Measurements from ENCODE around the gene CD2AP.
A peak's percentile ranks its signal among the peaks of the same experiment; 100 is the strongest.
"Not testable (repeated sequence)": the region's sequence is repeated elsewhere in the genome, so short reads cannot be mapped to it uniquely, and the experiment has no call there.

CD2AP gene

DNA sequence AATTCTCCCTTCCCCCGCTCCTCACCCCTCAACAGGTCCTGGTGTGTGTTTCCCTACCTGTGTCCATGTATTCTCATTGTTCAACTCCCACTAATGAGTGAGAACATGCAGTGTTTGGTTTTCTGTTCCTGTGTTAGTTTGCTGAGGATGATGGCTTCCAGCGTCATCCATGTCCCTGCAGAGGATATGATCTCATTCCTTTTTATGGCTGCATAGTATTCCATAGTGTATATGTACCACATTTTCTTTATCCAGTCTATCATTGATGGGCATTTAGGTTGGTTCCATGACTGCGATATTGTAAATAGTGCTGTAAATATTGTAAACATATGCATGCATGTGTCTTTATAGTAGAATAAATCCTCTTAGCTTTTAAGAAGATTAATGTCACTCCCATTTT is 89.0 kb downstream of the CD2AP start:
- DNase-seq (ENCODE audit: low spot score) = not testable (repeated sequence)

DNA sequence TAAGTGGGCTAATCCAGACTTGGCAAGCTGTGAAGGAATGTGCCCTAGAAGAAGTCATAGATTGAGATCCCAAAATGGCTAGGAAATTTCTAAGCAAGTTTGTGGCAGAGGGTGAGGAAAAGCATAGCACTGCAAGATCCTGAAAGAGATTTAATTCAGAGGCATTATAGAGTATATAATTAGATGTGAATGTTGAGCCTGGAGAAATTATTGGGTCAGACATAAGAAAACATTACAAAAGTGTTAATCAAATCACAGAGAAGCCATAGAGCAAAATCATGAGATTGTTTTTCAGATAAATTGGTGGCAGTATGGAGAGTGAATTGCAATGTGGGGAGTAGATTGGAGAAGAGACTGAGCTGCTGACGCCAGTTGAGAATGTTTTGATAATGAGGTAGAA is 90.0 kb downstream of the CD2AP start:
- DNase-seq (ENCODE audit: low spot score) = no peak

- no peak for DNase-seq (ENCODE audit: low spot score)
Observed at GRCh38 chr6:47571488-47571887, 93.9 kb downstream of the CD2AP start.

GRCh38 chr6:47573109-47573508 is 95.5 kb downstream of the CD2AP start:
- no peak for DNase-seq (ENCODE audit: low spot score)

DNA sequence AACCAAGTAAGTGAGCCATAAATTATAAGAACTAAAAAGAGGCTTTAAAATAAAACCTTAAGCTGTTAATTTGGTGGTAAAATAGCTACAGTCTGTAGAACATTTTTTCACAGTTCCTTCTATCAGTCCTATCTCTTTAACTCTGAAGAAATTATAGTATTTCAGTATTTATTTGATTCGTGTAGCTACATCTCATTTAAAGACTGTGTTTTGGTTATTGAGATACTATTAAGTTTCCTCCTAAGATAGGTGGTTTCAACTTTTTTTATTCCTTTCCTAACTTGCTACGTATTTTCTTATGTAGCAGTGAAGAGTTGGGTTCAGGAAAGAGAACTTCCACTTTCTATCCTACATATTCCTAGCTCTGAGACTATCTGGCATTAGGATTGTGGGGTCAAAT is 97.2 kb downstream of the CD2AP start:
- DNase-seq (ENCODE audit: low spot score) = no peak

DNA sequence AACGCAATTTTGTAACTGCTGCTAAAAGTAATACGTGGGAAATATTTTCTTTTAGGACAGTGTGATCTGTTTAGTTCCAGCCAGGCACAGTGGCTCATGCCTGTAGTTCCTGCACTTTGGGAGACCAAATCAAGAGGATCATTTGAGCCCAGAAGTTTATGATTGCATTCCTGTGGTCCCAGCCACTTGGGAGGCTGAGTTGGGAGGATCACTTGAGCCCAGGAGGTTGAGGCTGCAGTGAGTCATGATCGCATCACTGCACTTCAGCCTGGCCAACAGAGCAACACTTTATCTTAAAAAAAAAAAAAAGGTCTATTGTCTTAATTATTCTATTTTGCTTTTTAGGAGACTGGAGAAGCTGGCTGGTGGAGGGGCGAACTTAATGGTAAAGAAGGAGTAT is 101.5 kb downstream of the CD2AP start:
- no peak for DNase-seq (ENCODE audit: low spot score)

- no peak for DNase-seq (ENCODE audit: low spot score)
Observed at GRCh38 chr6:47581591-47581990, 104.0 kb downstream of the CD2AP start.

- no peak for DNase-seq (ENCODE audit: low spot score)
Observed at GRCh38 chr6:47587493-47587892, 109.9 kb downstream of the CD2AP start.

DNA sequence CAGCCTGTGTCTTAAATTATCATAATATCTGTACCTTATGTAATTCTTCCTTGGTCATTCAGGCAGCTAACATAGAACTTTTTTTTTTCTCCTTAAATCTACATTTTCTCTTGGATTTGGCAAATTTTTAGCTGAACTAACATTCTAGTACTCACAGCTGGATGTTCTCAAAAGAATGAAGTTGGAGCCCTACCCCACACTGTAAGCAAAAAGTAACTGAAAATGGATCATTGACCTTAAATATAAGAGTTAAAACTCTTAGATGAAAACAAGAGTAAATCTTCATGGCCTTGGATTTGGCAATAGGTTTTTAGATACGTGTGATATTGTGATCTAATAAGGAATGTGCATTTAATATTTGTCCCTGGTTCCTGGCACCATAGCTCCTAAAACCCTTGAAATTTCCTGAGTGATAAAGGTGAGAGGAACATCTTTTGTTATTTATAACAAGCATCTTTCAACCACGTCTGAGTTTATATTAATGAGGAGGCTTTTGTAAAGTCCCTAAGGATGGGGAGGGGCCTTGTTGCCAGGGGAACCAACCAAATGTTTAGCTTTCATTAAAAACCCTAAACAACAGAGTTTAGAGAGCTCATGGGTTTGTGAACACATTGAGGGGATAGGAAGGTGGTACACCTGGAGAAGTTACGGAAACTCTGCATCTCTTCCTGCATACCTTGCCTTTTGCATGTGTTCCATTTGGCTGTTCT is 114.7 kb downstream of the CD2AP start:
- DNase-seq (ENCODE audit: low spot score) = no peak

DNA sequence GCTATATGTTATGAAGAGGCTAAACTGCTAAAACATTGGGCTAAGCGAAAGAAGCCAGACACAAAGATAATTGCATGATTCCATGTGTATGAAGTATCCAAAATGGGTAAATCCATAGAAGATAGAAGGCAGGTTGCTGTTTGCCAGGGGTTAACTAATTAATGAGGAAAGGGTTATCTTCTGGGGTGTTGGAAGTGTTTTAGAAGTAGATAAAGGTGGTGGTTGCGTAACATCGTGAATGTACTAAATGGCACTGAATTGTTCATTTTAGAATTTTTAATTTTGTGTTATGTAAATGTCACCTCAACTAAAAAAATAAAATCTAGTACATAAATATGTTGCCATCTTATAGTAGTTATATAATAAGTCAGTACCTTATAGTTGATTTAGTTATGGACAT is 116.4 kb downstream of the CD2AP start:
- DNase-seq (ENCODE audit: low spot score) = no peak

- DNase-seq (ENCODE audit: low spot score) = no peak
Observed at GRCh38 chr6:47595785-47596184, 118.2 kb downstream of the CD2AP start.

- no peak for DNase-seq (ENCODE audit: low spot score)
Observed at GRCh38 chr6:47598367-47598766, 120.8 kb downstream of the CD2AP start.

DNA sequence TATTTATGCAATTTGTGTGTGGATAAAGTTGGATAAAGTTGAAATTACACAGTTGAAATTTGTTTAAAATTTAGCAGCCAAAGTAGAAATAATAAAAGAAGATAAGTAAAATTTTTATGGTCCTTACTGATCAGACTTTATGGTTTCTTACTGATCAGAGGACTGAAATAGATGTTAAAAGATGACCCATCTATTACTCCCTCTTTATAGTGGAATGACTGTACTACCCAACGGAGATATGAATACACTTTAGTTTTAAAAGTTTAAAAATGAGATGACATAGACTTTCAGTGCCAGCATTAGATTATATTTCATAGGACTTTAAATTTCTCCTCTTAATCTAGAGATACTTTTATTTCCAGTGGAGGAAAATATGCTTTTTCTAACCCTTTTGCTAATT is 121.9 kb downstream of the CD2AP start:
- no peak for DNase-seq (ENCODE audit: low spot score)

GRCh38 chr6:47603227-47603626 is 125.6 kb downstream of the CD2AP start:
- DNase-seq (ENCODE audit: low spot score) = no peak

DNA sequence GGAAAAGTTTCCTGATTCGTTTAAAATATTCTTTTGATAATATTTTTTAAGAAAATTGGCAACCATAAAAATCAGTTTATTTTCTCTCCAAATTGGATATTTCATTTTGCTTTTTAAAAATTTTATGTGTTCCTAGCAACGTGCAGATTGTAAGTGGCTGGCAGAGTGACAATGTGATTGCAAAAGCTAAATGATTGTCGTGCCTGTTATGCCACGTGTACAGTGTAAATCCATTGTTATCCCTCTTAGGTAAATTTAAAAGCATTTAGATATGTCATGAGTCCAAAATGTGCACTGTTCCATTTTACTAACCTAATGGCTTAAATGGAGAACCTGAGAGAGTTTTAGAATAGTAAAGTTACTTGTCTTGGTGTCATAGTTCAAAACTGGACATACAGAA is 126.4 kb downstream of the CD2AP start:
- DNase-seq (ENCODE audit: low spot score) = no peak

DNA sequence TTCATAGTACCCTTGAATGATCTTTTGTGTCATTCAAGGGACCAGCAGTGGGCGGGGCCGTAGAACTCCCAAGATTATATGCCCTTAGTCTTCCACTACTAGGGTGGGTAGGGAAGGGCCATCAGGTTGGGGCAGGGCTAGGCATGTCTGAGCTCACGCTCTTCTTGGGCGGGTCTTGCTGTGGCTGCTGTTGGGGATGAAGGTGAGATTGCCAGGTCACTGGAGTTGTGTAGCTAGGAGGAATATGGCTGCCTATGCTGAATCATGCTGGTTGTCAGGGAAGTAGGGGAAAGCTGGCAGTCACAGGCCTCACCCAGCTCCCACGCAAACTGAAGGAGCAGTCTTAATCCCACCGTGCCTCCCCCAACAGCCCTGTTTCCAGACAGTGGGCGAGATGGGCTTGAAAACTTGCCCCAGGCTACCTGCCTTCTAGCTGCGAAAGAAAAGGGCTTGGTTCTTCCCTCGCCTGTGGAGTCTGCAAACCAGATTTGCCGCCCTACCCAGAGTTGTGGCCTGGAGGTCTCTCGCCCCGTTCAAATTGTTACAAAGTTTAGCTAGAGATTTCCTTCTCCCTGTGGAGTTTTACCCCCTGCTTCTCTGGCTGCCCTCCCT is 144.4 kb downstream of the CD2AP start:
- no peak for DNase-seq (ENCODE audit: low spot score)

DNA sequence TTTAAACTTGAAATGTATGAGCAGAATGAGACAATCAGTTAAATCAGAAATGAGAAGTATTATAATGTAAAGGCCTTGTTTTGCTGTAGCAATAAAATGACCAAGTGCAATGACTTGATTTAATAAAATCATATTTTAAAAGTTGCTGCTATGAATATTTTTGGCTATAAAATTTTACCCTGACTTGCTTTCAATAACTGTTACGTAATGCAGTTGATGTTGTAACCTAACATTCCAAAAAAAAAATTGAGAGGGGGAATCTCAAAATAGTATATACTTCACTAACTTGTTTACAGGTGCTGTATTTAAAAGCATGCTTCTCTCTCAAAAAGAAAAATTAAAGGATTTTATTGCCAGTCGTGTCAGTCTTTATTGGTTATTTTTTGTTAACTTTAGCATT is 149.2 kb downstream of the CD2AP start:
- no peak for DNase-seq (ENCODE audit: low spot score)

DNA sequence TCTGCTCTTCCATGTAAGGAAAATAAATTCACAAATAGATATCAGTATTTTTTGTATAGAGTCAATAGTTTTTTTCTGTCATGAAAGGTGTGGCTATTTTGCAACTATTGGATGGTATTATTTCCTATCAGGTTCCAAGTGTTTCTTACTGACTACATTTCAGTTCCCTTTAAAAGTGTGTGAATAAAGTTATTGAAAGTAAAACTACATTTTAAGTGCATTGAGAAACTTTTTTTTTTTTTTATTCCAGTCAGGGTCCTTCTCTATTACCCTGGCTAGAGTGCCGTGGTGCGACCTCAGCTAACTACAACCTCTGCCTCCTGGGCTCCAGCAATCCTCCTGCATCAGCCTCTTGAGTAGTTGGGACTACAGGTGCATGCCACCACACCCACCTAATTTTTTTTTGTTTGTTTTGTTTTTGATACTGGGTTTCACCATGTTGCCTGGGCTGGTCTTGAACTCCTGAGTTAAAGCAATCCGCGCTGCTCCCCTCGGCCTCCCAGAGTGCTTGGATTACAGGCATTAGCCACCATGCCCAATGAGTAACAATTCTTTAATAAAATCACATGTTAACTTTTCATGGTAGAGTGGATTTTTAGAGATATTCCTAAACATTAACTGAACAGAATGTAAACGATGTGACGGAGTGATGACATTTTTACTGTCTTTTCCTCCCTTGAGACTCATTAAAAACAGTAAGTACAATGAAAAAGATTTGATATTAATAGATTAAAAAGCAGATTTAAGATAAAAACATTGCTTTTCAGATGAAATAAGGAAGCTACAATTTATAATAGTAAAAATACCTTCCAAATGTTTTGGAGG is 151.1 kb downstream of the CD2AP start:
- DNase-seq (ENCODE audit: low spot score) = no peak

DNA sequence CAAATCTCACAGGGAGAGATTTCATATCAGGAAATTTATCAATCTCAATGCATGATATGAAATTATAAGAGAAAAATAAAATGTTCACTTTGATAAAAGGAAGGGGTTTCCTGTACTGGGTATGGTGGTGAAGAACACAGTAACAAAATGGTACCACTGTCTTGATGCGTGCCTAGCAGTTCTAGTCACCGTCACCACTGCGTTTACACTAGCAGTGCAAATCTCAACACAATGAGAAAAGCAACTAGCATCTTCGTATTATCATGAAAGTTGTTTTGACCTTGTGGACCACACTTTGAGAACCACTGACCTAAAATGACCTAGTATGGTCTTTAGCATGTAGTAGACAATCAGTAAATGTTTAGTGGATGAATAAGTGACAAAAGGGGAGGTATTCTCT is 152.4 kb downstream of the CD2AP start:
- DNase-seq (ENCODE audit: low spot score) = no peak

- no peak for DNase-seq (ENCODE audit: low spot score)
Observed at GRCh38 chr6:47630587-47630986, 153.0 kb downstream of the CD2AP start.

DNA sequence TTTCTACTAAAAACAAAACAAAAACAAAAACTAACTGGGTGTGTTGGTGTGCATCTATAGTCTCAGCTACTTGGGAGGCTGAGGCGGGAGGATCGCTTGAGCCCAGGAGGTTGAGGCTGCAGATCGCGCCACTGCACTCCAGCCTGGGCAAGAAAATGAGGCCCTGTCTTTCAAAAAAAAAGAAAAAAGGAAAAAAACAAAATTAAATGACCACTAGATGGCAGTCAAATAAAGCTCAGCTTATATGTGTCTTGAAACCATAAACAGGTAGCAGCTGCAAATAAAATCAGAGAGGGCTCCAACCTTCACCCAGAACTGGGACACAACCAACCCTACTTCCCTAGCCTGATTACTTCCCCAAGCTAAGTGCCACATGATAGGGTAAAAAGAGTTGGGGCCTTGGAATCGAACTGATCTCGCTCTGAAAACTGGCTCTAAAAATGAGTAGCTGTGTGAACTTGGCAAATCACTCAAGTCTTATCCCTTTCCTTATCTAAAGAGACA is 153.7 kb downstream of the CD2AP start:
- DNase-seq (ENCODE audit: low spot score) = peak; percentile 77

- no peak for DNase-seq (ENCODE audit: low spot score)
Observed at GRCh38 chr6:47631797-47632196, 154.2 kb downstream of the CD2AP start.

DNA sequence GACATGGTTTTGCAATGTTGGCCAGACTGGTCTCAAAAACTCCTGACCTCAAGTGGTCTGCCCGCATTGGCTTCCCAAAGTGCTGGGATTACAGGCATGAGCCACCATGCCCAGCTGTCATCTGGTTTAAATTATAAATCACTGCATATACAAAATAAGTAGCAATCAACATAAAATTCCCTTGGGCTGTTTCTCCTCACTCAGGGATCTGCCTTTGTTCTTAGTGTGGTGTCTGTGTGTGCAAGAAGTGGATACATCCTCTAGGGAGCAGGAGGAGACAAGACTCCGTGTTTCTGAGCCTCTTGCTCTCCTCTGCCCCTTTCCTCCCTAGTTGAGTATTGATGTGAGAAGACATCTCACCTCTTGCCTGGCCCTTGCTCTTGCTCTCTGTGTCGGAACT is 155.6 kb downstream of the CD2AP start:
- DNase-seq (ENCODE audit: low spot score) = no peak
